Smooth muscle cell of bladder (primary cell): Measurements from ENCODE around the gene KRTAP9-3. TPM values are rescaled to one million over a fixed set of nuclear protein-coding genes. Genes with fewer than 3 reads are reported as not detected.

ENCODE experiments used
- total RNA-seq: library from RNA; depleted of rRNA; stranded (reverse); fragments of >200 nt; gene quantifications from 2 replicates; pipeline ENCODE4 v1.2.3, GENCODE V29; 2014

The KRTAP9-3 gene, protein sequence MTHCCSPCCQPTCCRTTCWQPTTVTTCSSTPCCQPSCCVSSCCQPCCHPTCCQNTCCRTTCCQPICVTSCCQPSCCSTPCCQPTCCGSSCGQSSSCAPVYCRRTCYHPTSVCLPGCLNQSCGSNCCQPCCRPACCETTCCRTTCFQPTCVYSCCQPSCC
- not detected in 2 replicates for total RNA-seq

DNA sequence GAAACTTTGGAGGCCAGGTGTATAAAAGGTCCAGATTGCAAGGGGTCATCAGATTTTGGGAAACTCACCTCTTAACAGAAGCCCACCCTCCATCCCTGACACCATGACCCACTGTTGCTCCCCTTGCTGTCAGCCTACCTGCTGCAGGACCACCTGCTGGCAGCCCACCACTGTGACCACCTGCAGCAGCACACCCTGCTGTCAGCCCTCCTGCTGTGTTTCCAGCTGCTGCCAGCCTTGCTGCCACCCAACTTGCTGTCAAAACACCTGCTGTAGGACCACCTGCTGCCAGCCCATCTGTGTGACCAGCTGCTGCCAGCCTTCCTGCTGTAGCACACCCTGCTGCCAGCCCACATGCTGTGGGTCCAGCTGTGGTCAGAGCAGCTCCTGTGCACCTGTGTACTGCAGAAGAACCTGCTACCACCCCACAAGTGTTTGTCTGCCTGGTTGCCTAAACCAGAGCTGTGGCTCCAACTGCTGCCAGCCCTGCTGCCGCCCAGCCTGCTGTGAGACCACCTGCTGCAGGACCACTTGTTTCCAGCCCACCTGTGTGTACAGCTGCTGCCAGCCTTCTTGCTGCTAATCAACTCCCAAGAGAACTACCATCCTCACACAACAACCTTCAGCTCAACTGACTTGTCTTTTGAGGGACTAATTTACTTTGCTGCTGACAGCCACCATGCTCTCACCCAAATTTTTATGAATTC lies at the start of gene KRTAP9-3:
Gene KRTAP9-3, plus strand, starts transcription at position 51 of the 707 bp plus-strand sequence. Its CDS starts 53 bp downstream, at position 104.

DNA sequence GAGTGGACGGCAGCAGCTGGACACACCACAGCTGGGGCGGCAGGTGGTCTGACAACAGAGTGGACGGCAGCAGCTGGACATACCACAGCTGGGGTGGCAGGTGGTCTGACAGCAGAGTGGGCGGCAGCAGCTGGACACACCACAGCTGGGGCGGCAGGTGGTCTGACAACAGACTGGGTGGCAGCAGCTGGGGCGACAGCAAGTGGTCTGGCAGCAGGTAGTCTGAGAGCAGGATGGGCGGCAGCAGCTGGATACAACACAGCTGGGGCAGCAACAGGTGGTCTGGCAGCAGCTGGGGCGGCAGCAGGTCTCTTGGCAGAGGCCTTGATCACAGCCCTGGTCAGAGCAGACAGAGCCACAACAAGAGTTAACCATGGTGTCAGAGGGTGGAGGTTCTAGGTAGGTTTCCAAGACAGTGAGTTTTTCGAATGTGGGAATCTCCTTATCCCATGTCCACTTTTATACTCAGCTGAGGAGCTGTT lies 47.7 kb upstream of the KRTAP9-3 start, which contains the start of gene KRTAP4-1:
Gene KRTAP4-1, minus strand, starts transcription at position 432 of the 482 bp plus-strand sequence. Its CDS starts 57 bp downstream, at position 375.

DNA sequence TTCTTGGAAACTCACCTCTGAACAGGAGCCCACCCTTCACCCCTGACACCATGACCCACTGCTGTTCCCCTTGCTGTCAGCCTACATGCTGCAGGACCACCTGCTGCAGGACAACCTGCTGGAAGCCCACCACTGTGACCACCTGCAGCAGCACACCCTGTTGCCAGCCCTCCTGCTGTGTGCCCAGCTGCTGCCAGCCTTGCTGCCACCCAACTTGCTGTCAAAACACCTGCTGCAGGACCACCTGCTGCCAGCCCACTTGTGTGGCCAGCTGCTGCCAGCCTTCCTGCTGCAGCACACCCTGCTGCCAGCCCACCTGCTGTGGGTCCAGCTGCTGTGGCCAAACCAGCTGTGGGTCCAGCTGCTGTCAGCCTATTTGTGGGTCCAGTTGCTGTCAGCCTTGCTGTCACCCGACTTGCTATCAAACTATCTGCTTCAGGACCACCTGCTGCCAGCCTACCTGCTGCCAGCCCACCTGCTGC lies 42.4 kb upstream of the KRTAP9-3 start, which contains the start of gene KRTAP9-1:
Gene KRTAP9-1, plus strand, starts transcription at position 51 of the 482 bp plus-strand sequence. Its CDS starts 0 bp downstream, at position 51.

DNA sequence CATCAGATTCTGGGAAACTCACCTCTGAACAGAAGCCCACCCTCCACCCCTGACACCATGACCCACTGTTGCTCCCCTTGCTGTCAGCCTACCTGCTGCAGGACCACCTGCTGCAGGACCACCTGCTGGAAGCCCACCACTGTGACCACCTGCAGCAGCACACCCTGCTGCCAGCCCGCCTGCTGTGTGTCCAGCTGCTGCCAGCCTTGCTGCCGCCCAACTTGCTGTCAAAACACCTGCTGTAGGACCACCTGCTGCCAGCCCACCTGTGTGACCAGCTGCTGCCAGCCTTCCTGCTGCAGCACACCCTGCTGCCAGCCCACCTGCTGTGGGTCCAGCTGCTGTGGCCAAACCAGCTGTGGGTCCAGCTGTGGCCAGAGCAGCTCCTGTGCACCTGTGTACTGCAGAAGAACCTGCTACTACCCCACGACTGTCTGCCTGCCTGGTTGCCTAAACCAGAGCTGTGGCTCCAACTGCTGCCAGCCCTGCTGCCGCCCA lies 5.6 kb upstream of the KRTAP9-3 start, which contains the start of gene KRTAP9-2:
Gene KRTAP9-2, plus strand, starts transcription at position 51 of the 498 bp plus-strand sequence. Its CDS starts 7 bp downstream, at position 58.

DNA sequence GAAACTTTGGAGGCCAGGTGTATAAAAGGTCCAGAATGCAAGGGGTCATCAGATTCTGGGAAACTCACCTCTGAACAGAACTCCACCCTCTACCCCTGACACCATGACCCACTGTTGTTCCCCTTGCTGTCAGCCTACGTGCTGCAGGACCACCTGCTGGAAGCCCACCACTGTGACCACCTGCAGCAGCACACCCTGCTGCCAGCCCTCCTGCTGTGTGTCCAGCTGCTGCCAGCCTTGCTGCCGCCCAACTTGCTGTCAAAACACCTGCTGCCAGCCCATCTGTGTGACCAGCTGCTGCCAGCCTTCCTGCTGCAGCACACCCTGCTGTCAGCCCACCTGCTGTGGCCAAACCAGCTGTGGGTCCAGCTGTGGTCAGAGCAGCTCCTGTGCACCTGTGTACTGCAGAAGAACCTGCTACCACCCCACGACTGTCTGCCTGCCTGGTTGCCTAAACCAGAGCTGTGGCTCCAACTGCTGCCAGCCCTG lies 5.7 kb downstream of the KRTAP9-3 start, which contains the start of gene KRTAP9-8:
Gene KRTAP9-8, plus strand, starts transcription at position 51 of the 489 bp plus-strand sequence. Its CDS starts 53 bp downstream, at position 104.

DNA sequence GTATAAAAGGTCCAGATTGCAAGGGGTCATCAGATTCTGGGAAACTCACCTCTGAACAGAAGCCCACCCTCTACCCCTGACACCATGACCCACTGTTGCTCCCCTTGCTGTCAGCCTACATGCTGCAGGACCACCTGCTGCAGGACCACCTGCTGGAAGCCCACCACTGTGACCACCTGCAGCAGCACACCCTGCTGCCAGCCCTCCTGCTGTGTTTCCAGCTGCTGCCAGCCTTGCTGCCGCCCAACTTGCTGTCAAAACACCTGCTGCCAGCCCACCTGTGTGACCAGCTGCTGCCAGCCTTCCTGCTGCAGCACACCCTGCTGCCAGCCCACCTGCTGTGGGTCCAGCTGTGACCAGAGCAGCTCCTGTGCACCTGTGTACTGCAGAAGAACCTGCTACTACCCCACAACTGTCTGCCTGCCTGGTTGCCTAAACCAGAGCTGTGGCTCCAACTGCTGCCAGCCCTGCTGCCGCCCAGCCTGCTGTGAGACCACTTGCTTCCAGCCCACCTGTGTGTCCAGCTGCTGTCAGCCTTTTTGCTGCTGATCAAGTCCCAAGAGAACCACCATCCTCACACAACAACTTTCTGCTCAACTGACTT lies 17.5 kb downstream of the KRTAP9-3 start, which contains the start of gene KRTAP9-4:
Gene KRTAP9-4, plus strand, starts transcription at position 51 of the 604 bp plus-strand sequence. Its CDS starts 34 bp downstream, at position 85.

DNA sequence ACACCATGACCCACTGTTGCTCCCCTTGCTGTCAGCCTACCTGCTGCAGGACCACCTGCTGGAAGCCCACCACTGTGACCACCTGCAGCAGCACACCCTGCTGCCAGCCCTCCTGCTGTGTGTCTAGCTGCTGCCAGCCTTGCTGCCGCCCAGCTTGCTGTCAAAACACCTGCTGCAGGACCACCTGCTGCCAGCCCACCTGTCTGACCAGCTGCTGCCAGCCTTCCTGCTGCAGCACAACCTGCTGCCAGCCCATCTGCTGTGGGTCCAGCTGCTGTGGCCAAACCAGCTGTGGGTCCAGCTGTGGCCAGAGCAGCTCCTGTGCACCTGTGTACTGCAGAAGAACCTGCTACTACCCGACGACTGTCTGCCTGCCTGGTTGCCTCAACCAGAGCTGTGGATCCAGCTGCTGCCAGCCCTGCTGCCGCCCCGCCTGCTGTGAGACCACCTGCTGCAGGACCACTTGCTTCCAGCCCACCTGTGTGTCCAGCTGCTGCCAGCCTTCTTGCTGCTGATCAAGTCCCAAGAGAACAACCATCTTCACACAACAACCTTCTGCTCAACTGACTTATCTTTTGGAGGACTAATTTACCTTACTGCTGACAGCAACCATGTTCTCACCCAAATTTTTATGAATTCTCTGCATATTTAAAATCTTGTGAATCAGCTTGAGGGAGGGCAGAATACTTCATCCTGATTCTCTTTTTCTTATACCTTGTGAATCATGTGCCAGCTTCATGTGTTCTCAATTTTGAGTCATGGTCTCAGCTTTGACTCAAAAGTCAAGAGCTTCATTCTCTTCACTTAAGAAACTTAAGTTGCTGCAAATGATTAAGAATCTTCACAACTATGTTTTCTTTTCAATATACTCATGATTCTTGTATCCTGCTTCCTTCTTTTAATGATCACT lies 23.4 kb downstream of the KRTAP9-3 start, which contains the start of gene KRTAP9-9:
Gene KRTAP9-9, plus strand, starts transcription at position 4 of the 910 bp plus-strand sequence.

DNA sequence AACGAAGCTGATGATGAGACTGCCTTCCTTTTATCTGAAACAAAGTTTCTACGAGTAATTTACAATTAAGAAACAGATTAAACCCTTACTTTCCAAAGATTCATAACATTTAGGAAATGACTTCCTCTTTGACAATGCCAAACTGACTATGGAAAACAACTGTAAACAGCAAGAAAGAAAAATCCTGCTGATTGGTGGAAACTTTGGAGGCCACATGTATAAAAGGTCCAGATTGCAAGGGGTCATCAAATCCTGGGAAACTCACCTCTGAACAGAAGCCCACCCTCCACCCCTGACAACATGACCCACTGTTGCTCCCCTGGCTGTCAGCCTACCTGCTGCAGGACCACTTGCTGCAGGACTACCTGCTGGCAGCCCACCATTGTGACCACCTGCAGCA lies 32.8 kb downstream of the KRTAP9-3 start, which contains the start of gene KRTAP9-6:
Gene KRTAP9-6, plus strand, starts transcription at position 301 of the 400 bp plus-strand sequence. Its CDS starts 0 bp downstream, at position 301.

DNA sequence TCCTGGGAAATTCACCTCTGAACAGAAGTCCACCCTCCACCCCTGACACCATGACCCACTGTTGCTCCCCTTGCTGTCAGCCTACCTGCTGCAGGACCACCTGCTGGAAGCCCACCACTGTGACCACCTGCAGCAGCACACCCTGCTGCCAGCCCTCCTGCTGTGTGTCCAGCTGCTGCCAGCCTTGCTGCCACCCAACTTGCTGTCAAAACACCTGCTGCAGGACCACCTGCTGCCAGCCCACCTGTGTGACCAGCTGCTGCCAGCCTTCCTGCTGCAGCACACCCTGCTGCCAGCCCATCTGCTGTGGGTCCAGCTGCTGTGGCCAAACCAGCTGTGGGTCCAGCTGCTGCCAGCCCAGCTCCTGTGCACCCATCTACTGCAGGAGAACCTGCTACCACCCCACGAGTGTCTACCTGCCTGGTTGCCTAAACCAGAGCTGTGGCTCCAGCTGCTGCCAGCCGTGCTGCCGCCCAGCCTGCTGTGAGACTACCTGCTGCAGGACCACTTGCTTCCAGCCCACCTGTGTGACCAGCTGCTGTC lies 43.5 kb downstream of the KRTAP9-3 start, which contains the start of gene KRTAP9-7:
Gene KRTAP9-7, plus strand, starts transcription at position 51 of the 543 bp plus-strand sequence. Its CDS starts 0 bp downstream, at position 51.

Other genes with a start within 250 kb of the KRTAP9-3 start
- not detected in 2 replicates for gene KRT40, start 248.1 kb upstream of the KRTAP9-3 start, total RNA-seq
- gene KRTAP3-3, start 238.3 kb upstream of the KRTAP9-3 start, total RNA-seq = not detected in 2 replicates
- not detected in 2 replicates for gene KRTAP3-2, start 232.5 kb upstream of the KRTAP9-3 start, total RNA-seq
- gene KRTAP3-1, start 223.3 kb upstream of the KRTAP9-3 start, total RNA-seq = not detected in 2 replicates
- gene KRTAP1-5, start 205.2 kb upstream of the KRTAP9-3 start, total RNA-seq = 0.57 and 0.83 TPM in 2 replicates
- not detected in 2 replicates for gene KRTAP1-4, start 202.3 kb upstream of the KRTAP9-3 start, total RNA-seq
- gene KRTAP1-3, start 197.6 kb upstream of the KRTAP9-3 start, total RNA-seq = not detected in 2 replicates
- not detected in 2 replicates for gene KRTAP1-1, start 191.0 kb upstream of the KRTAP9-3 start, total RNA-seq
- gene KRTAP2-1, start 185.1 kb upstream of the KRTAP9-3 start, total RNA-seq = not detected in 2 replicates
- not detected in 2 replicates for gene KRTAP2-2, start 177.2 kb upstream of the KRTAP9-3 start, total RNA-seq
- gene KRTAP2-3, start 172.3 kb upstream of the KRTAP9-3 start, total RNA-seq = not detected in 2 replicates
- gene KRTAP2-4, start 166.6 kb upstream of the KRTAP9-3 start, total RNA-seq = not detected in 2 replicates
- gene KRTAP4-7, start 148.3 kb upstream of the KRTAP9-3 start, total RNA-seq = not detected in 2 replicates
- not detected in 2 replicates for gene KRTAP4-8, start 134.3 kb upstream of the KRTAP9-3 start, total RNA-seq
- not detected in 2 replicates for gene KRTAP4-16, start 130.2 kb upstream of the KRTAP9-3 start, total RNA-seq
- not detected in 2 replicates for gene KRTAP4-9, start 127.1 kb upstream of the KRTAP9-3 start, total RNA-seq
- gene KRTAP4-11, start 114.1 kb upstream of the KRTAP9-3 start, total RNA-seq = not detected in 2 replicates
- not detected in 2 replicates for gene KRTAP4-12, start 108.3 kb upstream of the KRTAP9-3 start, total RNA-seq
- gene KRTAP4-6, start 91.9 kb upstream of the KRTAP9-3 start, total RNA-seq = not detected in 2 replicates
- gene KRTAP4-5, start 82.6 kb upstream of the KRTAP9-3 start, total RNA-seq = not detected in 2 replicates
- gene KRTAP4-4, start 71.7 kb upstream of the KRTAP9-3 start, total RNA-seq = not detected in 2 replicates
- not detected in 2 replicates for gene KRTAP4-3, start 64.2 kb upstream of the KRTAP9-3 start, total RNA-seq
- gene KRTAP4-2, start 54.2 kb upstream of the KRTAP9-3 start, total RNA-seq = not detected in 2 replicates
- not detected in 2 replicates for gene KRTAP4-1, start 47.5 kb upstream of the KRTAP9-3 start, total RNA-seq
- not detected in 2 replicates for gene KRTAP9-1, start 42.6 kb upstream of the KRTAP9-3 start, total RNA-seq
- gene KRTAP9-2, start 5.8 kb upstream of the KRTAP9-3 start, total RNA-seq = not detected in 2 replicates
- gene KRTAP9-8, start 5.5 kb downstream of the KRTAP9-3 start, total RNA-seq = not detected in 2 replicates
- gene KRTAP9-4, start 17.2 kb downstream of the KRTAP9-3 start, total RNA-seq = not detected in 2 replicates
- not detected in 2 replicates for gene KRTAP9-9, start 22.9 kb downstream of the KRTAP9-3 start, total RNA-seq
- gene KRTAP9-6, start 32.9 kb downstream of the KRTAP9-3 start, total RNA-seq = not detected in 2 replicates
- not detected in 2 replicates for gene KRTAP9-7, start 43.2 kb downstream of the KRTAP9-3 start, total RNA-seq
- not detected in 2 replicates for gene KRTAP29-1, start 70.4 kb downstream of the KRTAP9-3 start, total RNA-seq
- gene KRTAP16-1, start 76.9 kb downstream of the KRTAP9-3 start, total RNA-seq = not detected in 2 replicates
- gene KRTAP17-1, start 83.3 kb downstream of the KRTAP9-3 start, total RNA-seq = not detected in 2 replicates
- not detected in 2 replicates for gene KRT33A, start 118.4 kb downstream of the KRTAP9-3 start, total RNA-seq
- gene KRT33B, start 137.4 kb downstream of the KRTAP9-3 start, total RNA-seq = 0.14 and 0.18 TPM in 2 replicates
- 1.00 and 1.3 TPM in 2 replicates for gene KRT34, start 149.9 kb downstream of the KRTAP9-3 start, total RNA-seq
- gene KRT31, start 165.2 kb downstream of the KRTAP9-3 start, total RNA-seq = not detected in 2 replicates
- gene KRT37, start 192.1 kb downstream of the KRTAP9-3 start, total RNA-seq = not detected in 2 replicates
- 0.09 and 0.14 TPM in 2 replicates for gene KRT38, start 208.5 kb downstream of the KRTAP9-3 start, total RNA-seq
- gene KRT32, start 234.9 kb downstream of the KRTAP9-3 start, total RNA-seq = under 0.01 TPM in 1 of 2 replicates, not detected in the other
- not detected in 2 replicates for gene KRT35, start 248.7 kb downstream of the KRTAP9-3 start, total RNA-seq